H9 (cell line): Measurements from ENCODE around the gene CBR3. TPM values are rescaled to one million over a fixed set of nuclear protein-coding genes. Genes with fewer than 3 reads are reported as not detected.

Source experiments
- DNase-seq: peaks from one replicate; pipeline ENCODE4 v3.0.0-alpha.2; 2017
- H2AFZ ChIP-seq: one replicate; pipeline ENCODE4 v1.6.1; 2013; ENCODE audit warnings: mild to moderate bottlenecking, low read length, control low read depth, moderate library complexity
- H2AK5ac ChIP-seq: 2 replicates; pipeline ENCODE4 v1.6.1; 2013; ENCODE audit warnings: low read length, control low read depth, mixed read lengths; ENCODE audit not compliant: insufficient read length
- H2BK120ac ChIP-seq: one replicate; pipeline ENCODE4 v1.6.1; 2013; ENCODE audit warnings: low read depth, mild to moderate bottlenecking, low read length, control low read depth, inconsistent platforms; ENCODE audit not compliant: poor library complexity, severe bottlenecking
- H2BK12ac ChIP-seq: 2 replicates; pipeline ENCODE4 v1.6.1; 2013; ENCODE audit warnings: low read length, control low read depth, mixed read lengths, low read depth; ENCODE audit not compliant: insufficient read length
- H2BK15ac ChIP-seq: 2 replicates; pipeline ENCODE4 v1.6.1; 2013; ENCODE audit warnings: low read depth, low read length, control low read depth
- H2BK20ac ChIP-seq: one replicate; pipeline ENCODE4 v1.6.1; 2013; ENCODE audit warnings: low read depth, mild to moderate bottlenecking, low read length, control low read depth, inconsistent platforms; ENCODE audit not compliant: poor library complexity, severe bottlenecking
- H2BK5ac ChIP-seq: 2 replicates; pipeline ENCODE4 v1.6.1; 2013; ENCODE audit warnings: low read length, control low read depth, mixed read lengths; ENCODE audit not compliant: insufficient read length
- H3K14ac ChIP-seq: 2 replicates; pipeline ENCODE4 v1.6.1; 2013; ENCODE audit warnings: low read length, control low read depth; ENCODE audit not compliant: insufficient read depth
- H3K18ac ChIP-seq: 2 replicates; pipeline ENCODE4 v1.6.1; 2013; ENCODE audit warnings: low read depth, mild to moderate bottlenecking, mixed read lengths, low read length, control low read depth; ENCODE audit not compliant: insufficient read length
- H3K23ac ChIP-seq: 2 replicates; pipeline ENCODE4 v1.6.1; 2013; ENCODE audit warnings: low read length, control low read depth, mixed read lengths, low read depth; ENCODE audit not compliant: insufficient read length
- H3K23me2 ChIP-seq: 2 replicates; pipeline ENCODE4 v1.6.1; 2013; ENCODE audit warnings: low read depth, mild to moderate bottlenecking, mixed read lengths, low read length, control low read depth; ENCODE audit not compliant: insufficient read length, poor library complexity, severe bottlenecking
- H3K27ac ChIP-seq: 2 replicates; pipeline ENCODE4 v1.5.1; 2013; ENCODE audit warnings: low read length, control low read depth, mixed read lengths, low read depth; ENCODE audit not compliant: insufficient read length
- H3K27me3 ChIP-seq: 2 replicates; pipeline ENCODE4 v1.6.1; 2013; ENCODE audit warnings: low read length, control low read depth, inconsistent platforms; ENCODE audit not compliant: insufficient read depth
- H3K4ac ChIP-seq: 2 replicates; pipeline ENCODE4 v1.6.1; 2013; ENCODE audit warnings: low read depth, mild to moderate bottlenecking, control low read depth, inconsistent platforms, low read length, moderate library complexity
- H3K4me1 ChIP-seq: 2 replicates; pipeline ENCODE4 v1.6.1; 2013; ENCODE audit warnings: low read length, control low read depth, inconsistent platforms; ENCODE audit not compliant: insufficient read depth
- H3K4me2 ChIP-seq: 2 replicates; pipeline ENCODE4 v1.6.1; 2013; ENCODE audit warnings: low read length, control low read depth, mixed read lengths; ENCODE audit not compliant: insufficient read length, insufficient read depth
- H3K56ac ChIP-seq: 2 replicates; pipeline ENCODE4 v1.6.1; 2013; ENCODE audit warnings: low read depth, mild to moderate bottlenecking, mixed read lengths, low read length, control low read depth; ENCODE audit not compliant: insufficient read length
- H3K79me1 ChIP-seq: 2 replicates; pipeline ENCODE4 v1.6.1; 2013; ENCODE audit warnings: low read depth, mild to moderate bottlenecking, moderate library complexity, low read length, control low read depth, inconsistent platforms; ENCODE audit not compliant: insufficient read depth, poor library complexity, severe bottlenecking
- H3K79me2 ChIP-seq: 2 replicates; pipeline ENCODE4 v1.6.1; 2013; ENCODE audit warnings: low read length, control low read depth, inconsistent platforms; ENCODE audit not compliant: insufficient read depth
- H3K9ac ChIP-seq: 2 replicates; pipeline ENCODE4 v1.6.1; 2013; ENCODE audit warnings: low read length, control low read depth, mixed read lengths; ENCODE audit not compliant: insufficient read length; ENCODE audit errors: extremely low read depth
- H3K9me3 ChIP-seq: one replicate; pipeline ENCODE4 v1.6.1; 2013; ENCODE audit warnings: low read depth, low read length, inconsistent platforms; ENCODE audit not compliant: control insufficient read depth
- H3T11ph ChIP-seq: one replicate; pipeline ENCODE4 v1.6.1; 2013; ENCODE audit warnings: mild to moderate bottlenecking, low read length, control low read depth, inconsistent platforms
- H4K20me1 ChIP-seq: one replicate; pipeline ENCODE4 v1.6.1; 2013; ENCODE audit not compliant: control insufficient read depth, insufficient read length, insufficient read depth
- H4K5ac ChIP-seq: 2 replicates; pipeline ENCODE4 v1.6.1; 2013; ENCODE audit warnings: low read depth, mild to moderate bottlenecking, mixed read lengths, low read length, control low read depth; ENCODE audit not compliant: insufficient read length
- H4K8ac ChIP-seq: replicated peaks from 2 replicates; pipeline ENCODE4 v1.6.1; 2013; ENCODE audit warnings: low read length, control low read depth, mixed read lengths, low read depth; ENCODE audit not compliant: insufficient read length
- H4K91ac ChIP-seq: 2 replicates; pipeline ENCODE4 v1.6.1; 2013; ENCODE audit warnings: low read depth, mild to moderate bottlenecking, moderate library complexity, mixed read lengths, low read length, control low read depth; ENCODE audit not compliant: insufficient read length
- H3K27ac Mint-ChIP-seq, 3 experiments: 2 replicates in 2 of 3; 3 replicates in 1 of 3; pipeline ENCODE4 v1.8.0; 2020 to 2021; ENCODE audit warnings: mixed read lengths in 3 of 3, mild to moderate bottlenecking in 1 of 3, moderate library complexity in 1 of 3
- H3K27me3 Mint-ChIP-seq: 2 replicates; pipeline ENCODE4 v1.8.0; 2021; ENCODE audit warnings: low read depth, mild to moderate bottlenecking, moderate library complexity, mixed read lengths
- H3K36me3 Mint-ChIP-seq, 3 experiments: 2 replicates in 2 of 3; 3 replicates in 1 of 3; pipeline ENCODE4 v1.8.0; 2020 to 2021; ENCODE audit warnings: low read depth in 3 of 3, mixed read lengths in 3 of 3; ENCODE audit not compliant: insufficient read depth in 1 of 3
- H3K4me1 Mint-ChIP-seq, 2 experiments: 2 replicates each; pipeline ENCODE4 v1.8.0; 2020; ENCODE audit warnings: mixed read lengths in 2 of 2
- H3K4me3 Mint-ChIP-seq, 2 experiments: 2 replicates in 1 of 2; 3 replicates in 1 of 2; pipeline ENCODE4 v1.8.0; 2020 to 2021; ENCODE audit warnings: mild to moderate bottlenecking in 2 of 2, mixed read lengths in 2 of 2, moderate library complexity in 1 of 2
- H3K9me3 Mint-ChIP-seq, 2 experiments: 2 replicates in 1 of 2; 3 replicates in 1 of 2; pipeline ENCODE4 v1.8.0; 2020; ENCODE audit warnings: mild to moderate bottlenecking in 2 of 2, mixed read lengths in 2 of 2, moderate library complexity in 1 of 2
- WGBS: extraction: QIAGEN DNeasy Blood & Tissue Kit; methylation state at CpG from one replicate; pipeline ENCODE4 v1.1.7; 2013; ENCODE audit warnings: missing lambda C conversion rate, low lambda C conversion rate, mixed read lengths; ENCODE audit not compliant: insufficient read length; ENCODE audit errors: extremely low coverage; 5-methylcytosine and 5-hydroxymethylcytosine counted together
- total RNA-seq: library from RNA; stranded (reverse); gene quantifications from 2 replicates; pipeline ENCODE4 v1.2.1, GENCODE V29; 2021
- TF ChIP-seq, protein P1 (sequence below): fragments of 200-600 bp; sonication (generic); conservative IDR thresholded peaks from 3 replicates; pipeline ENCODE4 v1.8.0; 2021; ENCODE audit warnings: antibody characterized with exemption, mild to moderate bottlenecking

Gene CBR3
- total RNA-seq, 1 experiment from 2014 or later, result 2.4 TPM

DNA sequence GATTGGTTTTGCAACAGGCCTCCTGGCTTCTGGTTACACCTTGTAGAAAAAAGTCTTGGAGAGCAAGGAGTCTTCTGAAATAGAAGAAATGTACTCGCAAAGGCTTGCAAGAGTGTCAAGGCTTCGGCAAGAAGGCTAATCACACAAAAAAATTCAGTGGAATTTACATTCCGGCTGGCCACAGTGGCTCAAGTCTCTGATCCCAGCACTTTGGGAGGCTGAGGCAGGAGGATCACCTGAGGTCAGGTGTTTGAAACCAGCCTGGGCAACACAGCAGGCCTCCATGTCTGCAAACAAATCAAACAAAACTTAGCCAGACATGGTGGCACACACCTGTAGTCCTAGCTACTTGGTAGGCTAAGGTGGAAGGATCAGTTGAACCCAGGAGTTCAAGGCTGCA is 14.0 kb downstream of the CBR3 start:
- Histone ChIP-seq H4K8ac (no peak overlapping the region), H3K9ac (no peak overlapping the region), H2BK120ac (no peak overlapping the region), H3K9me3 (no peaks in the 10 kb centered on the region), H3K23me2 (no peaks in the 10 kb centered on the region), H3K23ac (no peak overlapping the region), H2AFZ (no peak overlapping the region), H3K4me2 (no peak overlapping the region), H3K14ac (no peak overlapping the region), H4K20me1 (no peaks in the 10 kb centered on the region), H3K4ac (no peak overlapping the region), H3K79me1 (no peaks in the 10 kb centered on the region), H3K4me1 (peaks cover 4% of the 10 kb centered on the region; the same call in 1 of the 2 replicates), H2BK12ac (no peak overlapping the region), H3T11ph (no peak overlapping the region), H3K56ac (no peak overlapping the region), H4K91ac (no peak overlapping the region), H2BK5ac (no peak overlapping the region), H2BK15ac (no peak overlapping the region), H2BK20ac (no peak overlapping the region), H4K5ac (no peak overlapping the region), H2AK5ac (no peak overlapping the region), H3K27me3 (no peaks in the 10 kb centered on the region), H3K79me2 (no peaks in the 10 kb centered on the region), H3K27ac (no peak overlapping the region), H3K18ac (no peak overlapping the region)
- WGBS, result no CpG with 5 or more reads among the region's 3 CpGs
- DNase-seq, result no peak
- Mint-ChIP-seq H3K36me3 (no peaks in the 10 kb centered on the region; a peak in 1 of 7 replicates), H3K27ac (no peak overlapping the region), H3K27me3 (peaks cover 6% of the 10 kb centered on the region), H3K4me3 (no peak overlapping the region), H3K4me1 (peaks cover 11% of the 10 kb centered on the region in 2 experiments), H3K9me3 (no peaks in the 10 kb centered on the region; a peak in 1 of 5 replicates)
- TF ChIP-seq, protein P1, sequence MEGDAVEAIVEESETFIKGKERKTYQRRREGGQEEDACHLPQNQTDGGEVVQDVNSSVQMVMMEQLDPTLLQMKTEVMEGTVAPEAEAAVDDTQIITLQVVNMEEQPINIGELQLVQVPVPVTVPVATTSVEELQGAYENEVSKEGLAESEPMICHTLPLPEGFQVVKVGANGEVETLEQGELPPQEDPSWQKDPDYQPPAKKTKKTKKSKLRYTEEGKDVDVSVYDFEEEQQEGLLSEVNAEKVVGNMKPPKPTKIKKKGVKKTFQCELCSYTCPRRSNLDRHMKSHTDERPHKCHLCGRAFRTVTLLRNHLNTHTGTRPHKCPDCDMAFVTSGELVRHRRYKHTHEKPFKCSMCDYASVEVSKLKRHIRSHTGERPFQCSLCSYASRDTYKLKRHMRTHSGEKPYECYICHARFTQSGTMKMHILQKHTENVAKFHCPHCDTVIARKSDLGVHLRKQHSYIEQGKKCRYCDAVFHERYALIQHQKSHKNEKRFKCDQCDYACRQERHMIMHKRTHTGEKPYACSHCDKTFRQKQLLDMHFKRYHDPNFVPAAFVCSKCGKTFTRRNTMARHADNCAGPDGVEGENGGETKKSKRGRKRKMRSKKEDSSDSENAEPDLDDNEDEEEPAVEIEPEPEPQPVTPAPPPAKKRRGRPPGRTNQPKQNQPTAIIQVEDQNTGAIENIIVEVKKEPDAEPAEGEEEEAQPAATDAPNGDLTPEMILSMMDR, result no peak
